HL-60 (cell line): ENCODE results near the gene GLIPR2.

Experiments used
- DNase-seq, 2 experiments: peaks; one replicate each; pipeline ENCODE4 v3.0.0-alpha.2; 2010 to 2020; ENCODE audit warnings: low read depth in 1 of 2, low spot score in 1 of 2
- H3K27ac ChIP-seq: fragments of 250-450 bp; sonication (Bioruptor Pico); replicated peaks from 2 replicates; pipeline ENCODE4 v1.5.1; 2020; ENCODE audit warnings: mild to moderate bottlenecking, moderate library complexity
- H3K27me3 ChIP-seq: fragments of 250-450 bp; sonication (Bioruptor Pico); 2 replicates; pipeline ENCODE4 v1.5.1; 2021; ENCODE audit warnings: mild to moderate bottlenecking, moderate library complexity; ENCODE audit not compliant: insufficient read depth, poor library complexity, severe bottlenecking
- H3K4me3 ChIP-seq: replicated peaks from 2 replicates; pipeline ENCODE4 v1.5.1; 2011; ENCODE audit warnings: mild to moderate bottlenecking, control low read depth, low read length; ENCODE audit not compliant: insufficient read depth
- POLR2AphosphoS5 ChIP-seq: IDR thresholded peaks from 2 replicates; pipeline ENCODE4 v1.6.1; 2012; ENCODE audit warnings: low read depth
- SPI1 ChIP-seq: IDR thresholded peaks from 2 replicates; pipeline ENCODE4 v1.6.1; 2012; ENCODE audit warnings: low read depth, mild to moderate bottlenecking, borderline replicate concordance
- TF ChIP-seq, protein P1 (sequence below): IDR thresholded peaks from 2 replicates; pipeline ENCODE4 v1.6.1; 2012; ENCODE audit warnings: low read depth; ENCODE audit not compliant: insufficient replicate concordance

GLIPR2 gene

GRCh38 chr9:36213387-36213786, 76.9 kb downstream of the GLIPR2 start:
- TF ChIP-seq SPI1 (no peak), POLR2AphosphoS5 (no peak)
- TF ChIP-seq, protein P1, sequence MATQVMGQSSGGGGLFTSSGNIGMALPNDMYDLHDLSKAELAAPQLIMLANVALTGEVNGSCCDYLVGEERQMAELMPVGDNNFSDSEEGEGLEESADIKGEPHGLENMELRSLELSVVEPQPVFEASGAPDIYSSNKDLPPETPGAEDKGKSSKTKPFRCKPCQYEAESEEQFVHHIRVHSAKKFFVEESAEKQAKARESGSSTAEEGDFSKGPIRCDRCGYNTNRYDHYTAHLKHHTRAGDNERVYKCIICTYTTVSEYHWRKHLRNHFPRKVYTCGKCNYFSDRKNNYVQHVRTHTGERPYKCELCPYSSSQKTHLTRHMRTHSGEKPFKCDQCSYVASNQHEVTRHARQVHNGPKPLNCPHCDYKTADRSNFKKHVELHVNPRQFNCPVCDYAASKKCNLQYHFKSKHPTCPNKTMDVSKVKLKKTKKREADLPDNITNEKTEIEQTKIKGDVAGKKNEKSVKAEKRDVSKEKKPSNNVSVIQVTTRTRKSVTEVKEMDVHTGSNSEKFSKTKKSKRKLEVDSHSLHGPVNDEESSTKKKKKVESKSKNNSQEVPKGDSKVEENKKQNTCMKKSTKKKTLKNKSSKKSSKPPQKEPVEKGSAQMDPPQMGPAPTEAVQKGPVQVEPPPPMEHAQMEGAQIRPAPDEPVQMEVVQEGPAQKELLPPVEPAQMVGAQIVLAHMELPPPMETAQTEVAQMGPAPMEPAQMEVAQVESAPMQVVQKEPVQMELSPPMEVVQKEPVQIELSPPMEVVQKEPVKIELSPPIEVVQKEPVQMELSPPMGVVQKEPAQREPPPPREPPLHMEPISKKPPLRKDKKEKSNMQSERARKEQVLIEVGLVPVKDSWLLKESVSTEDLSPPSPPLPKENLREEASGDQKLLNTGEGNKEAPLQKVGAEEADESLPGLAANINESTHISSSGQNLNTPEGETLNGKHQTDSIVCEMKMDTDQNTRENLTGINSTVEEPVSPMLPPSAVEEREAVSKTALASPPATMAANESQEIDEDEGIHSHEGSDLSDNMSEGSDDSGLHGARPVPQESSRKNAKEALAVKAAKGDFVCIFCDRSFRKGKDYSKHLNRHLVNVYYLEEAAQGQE = no peak
- no peak for DNase-seq
- H3K27me3 ChIP-seq = no peaks in the 10 kb centered on the region
- no peak overlapping the region for H3K4me3 ChIP-seq
- H3K27ac ChIP-seq = no peak overlapping the region
